Psoas muscle (tissue), 8 donors: Measurements from ENCODE around the gene CKS1B. TPM values are rescaled to one million over a fixed set of nuclear protein-coding genes. Genes with fewer than 3 reads are reported as not detected.
"Not testable (repeated sequence)": the region's sequence is repeated elsewhere in the genome, so short reads cannot be mapped to it uniquely, and the experiment has no call there.

Experiments
- ATAC-seq, 4 donors: fragments of 200-7000 bp; cut with Tn5 transposase; one replicate each; pipeline ENCODE4 v1.9.1; 2020; ENCODE audit warnings: moderate library complexity in 3 of 4, mild to moderate bottlenecking in 2 of 4
- DNase-seq, 2 donors: peaks; one replicate each; pipeline ENCODE4 v3.0.0-alpha.2; 2020
- H3K27ac ChIP-seq: fragments of 200-600 bp; one replicate; pipeline ENCODE4 v1.8.0; 2022
- H3K27me3 ChIP-seq, 3 donors: fragments of 200-600 bp in 1 of 3; one replicate each; pipeline versions ENCODE4 v1.6.1 to v1.8.0; 2013 to 2022; ENCODE audit warnings: low read length in 2 of 3, mild to moderate bottlenecking in 2 of 3, moderate library complexity in 1 of 3; ENCODE audit not compliant: insufficient read depth in 3 of 3
- H3K36me3 ChIP-seq, 2 donors: fragments of 200-600 bp in 1 of 2; one replicate each; pipeline versions ENCODE4 v1.6.1 to v1.8.0; 2013 to 2022; ENCODE audit warnings: low read depth in 1 of 2, mild to moderate bottlenecking in 1 of 2, moderate library complexity in 1 of 2; ENCODE audit not compliant: insufficient read depth in 1 of 2
- H3K4me1 ChIP-seq: fragments of 200-600 bp; one replicate; pipeline ENCODE4 v1.8.0; 2022
- H3K4me3 ChIP-seq: fragments of 200-600 bp; one replicate; pipeline ENCODE4 v1.8.0; 2022; ENCODE audit warnings: mild to moderate bottlenecking
- H3K9me3 ChIP-seq: fragments of 200-600 bp; one replicate; pipeline ENCODE4 v1.8.0; 2022
- WGBS, 3 donors: extraction: QIAGEN DNeasy Blood & Tissue Kit; methylation state at CpG; one replicate each; pipeline versions ENCODE4 v1.1.6 to v1.1.7; 2013; 5-methylcytosine and 5-hydroxymethylcytosine counted together
- intact Hi-C, 2 donors: fragments of 100-400 bp; cut with DNase I; formaldehyde crosslinking; loops; one replicate each; pipeline versions ENCODE4 v1.11.0 to v1.14.2; 2022
- polyA plus RNA-seq, 3 donors: library from polyadenylated mRNA; stranded (reverse); fragments of 200-250 nt; gene quantifications; one replicate each; pipeline ENCODE4 v1.2.3, GENCODE V29; 2013
- total RNA-seq, 4 donors: library from RNA; stranded (reverse); fragmentation: NEBNext Ultra II Directional in 2 of 4; extraction: Animal tissue kit (Norgen Biotek cat#: 25700) in 2 of 4; gene quantifications; one replicate each; pipeline versions ENCODE4 v1.2.1 to v1.2.4, GENCODE V29; 2021 to 2023
- TF ChIP-seq, protein P1 (sequence below): fragments of 200-600 bp; IDR thresholded peaks from one replicate; pipeline ENCODE4 v1.8.0; 2022; ENCODE audit warnings: antibody characterized with exemption
- donor health status: healthy with polysubstance abuse.
- donor health status: DM: no; HTN: no; CAD: no; lungs with moderate emphysema.
- donor health status: Bipolar disorder and iron deficiency.
- donor health status: healthy.
- donor health status: DM: yes; HTN: yes; CAD: no.
- donor health status: DM: no; HTN: no; CAD: no.
- donor health status: DM: no; HTN: no; CAD: no.
- donor health status: DM: yes; HTN: yes; CAD: no.

The CKS1B gene
- total and polyA plus RNA-seq, 7 donors: 5.5 to 48.1 (median 12.1) TPM

DNA sequence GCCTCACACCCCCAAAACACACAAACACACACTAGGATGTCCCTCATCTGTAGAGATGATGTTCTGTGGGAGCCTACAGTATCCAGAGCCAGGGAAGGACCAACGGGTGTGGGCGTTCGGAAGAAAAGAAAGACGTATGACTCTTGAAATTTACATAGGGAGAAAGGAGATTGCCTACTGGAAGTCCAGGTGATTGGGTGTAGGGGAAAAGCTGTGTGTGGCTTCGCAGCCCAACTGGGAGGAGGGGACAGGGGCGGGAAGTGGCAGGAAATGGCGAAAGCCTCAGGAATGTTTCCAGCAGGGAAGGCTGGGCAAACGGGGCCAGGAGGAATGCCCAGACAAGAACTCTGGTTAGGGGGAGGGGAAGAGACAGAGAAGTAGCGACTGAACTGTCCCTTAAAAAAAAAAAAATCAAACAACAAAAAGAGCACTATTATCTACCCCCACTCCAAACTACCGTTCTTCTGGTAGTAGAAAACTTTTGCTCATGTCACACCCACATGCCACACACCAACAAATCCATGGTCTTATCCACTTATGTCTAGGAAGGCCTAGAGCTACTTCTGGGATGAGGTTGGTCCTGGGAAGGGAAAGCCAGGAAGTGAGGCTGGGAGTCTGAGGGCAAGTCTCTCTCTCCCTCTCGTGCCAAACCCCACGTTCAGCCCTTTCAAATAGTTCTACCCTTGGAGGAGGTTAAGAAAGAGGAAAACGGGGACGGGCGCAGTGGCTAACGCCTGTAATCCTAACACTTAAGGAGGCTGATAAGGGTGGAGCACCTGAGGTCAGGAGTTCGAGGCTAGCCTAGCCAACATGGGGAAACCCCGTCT lies 1.8 kb upstream of the CKS1B start:
- H3K9me3 ChIP-seq: no peaks in the 10 kb centered on the region
- H3K27me3 ChIP-seq: no peaks in the 10 kb centered on the region
- H3K36me3 ChIP-seq: peaks cover 0 to 16% of the 10 kb centered on the region in 2 donors
- TF ChIP-seq, protein P1, sequence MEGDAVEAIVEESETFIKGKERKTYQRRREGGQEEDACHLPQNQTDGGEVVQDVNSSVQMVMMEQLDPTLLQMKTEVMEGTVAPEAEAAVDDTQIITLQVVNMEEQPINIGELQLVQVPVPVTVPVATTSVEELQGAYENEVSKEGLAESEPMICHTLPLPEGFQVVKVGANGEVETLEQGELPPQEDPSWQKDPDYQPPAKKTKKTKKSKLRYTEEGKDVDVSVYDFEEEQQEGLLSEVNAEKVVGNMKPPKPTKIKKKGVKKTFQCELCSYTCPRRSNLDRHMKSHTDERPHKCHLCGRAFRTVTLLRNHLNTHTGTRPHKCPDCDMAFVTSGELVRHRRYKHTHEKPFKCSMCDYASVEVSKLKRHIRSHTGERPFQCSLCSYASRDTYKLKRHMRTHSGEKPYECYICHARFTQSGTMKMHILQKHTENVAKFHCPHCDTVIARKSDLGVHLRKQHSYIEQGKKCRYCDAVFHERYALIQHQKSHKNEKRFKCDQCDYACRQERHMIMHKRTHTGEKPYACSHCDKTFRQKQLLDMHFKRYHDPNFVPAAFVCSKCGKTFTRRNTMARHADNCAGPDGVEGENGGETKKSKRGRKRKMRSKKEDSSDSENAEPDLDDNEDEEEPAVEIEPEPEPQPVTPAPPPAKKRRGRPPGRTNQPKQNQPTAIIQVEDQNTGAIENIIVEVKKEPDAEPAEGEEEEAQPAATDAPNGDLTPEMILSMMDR: no peak
- intact Hi-C loops: loop anchor here (5.0 kb wide), 2 partner anchors 40 to 110 kb away; no protein-coding TSS in a partner anchor
- H3K4me1 ChIP-seq: peaks cover 50% of the 10 kb centered on the region
- WGBS, 3 donors: 23 to 34% (median 25%) methylated on average over 18 of the region's 18 CpGs
- ATAC-seq (peak in 3 of 4 donors; percentile 9 to 23 (median 10)), DNase-seq (peak; percentile 68 to 74)
- peak overlapping the region; percentile 84 for H3K4me3 ChIP-seq
- peak overlapping the region; percentile 99 for H3K27ac ChIP-seq

DNA sequence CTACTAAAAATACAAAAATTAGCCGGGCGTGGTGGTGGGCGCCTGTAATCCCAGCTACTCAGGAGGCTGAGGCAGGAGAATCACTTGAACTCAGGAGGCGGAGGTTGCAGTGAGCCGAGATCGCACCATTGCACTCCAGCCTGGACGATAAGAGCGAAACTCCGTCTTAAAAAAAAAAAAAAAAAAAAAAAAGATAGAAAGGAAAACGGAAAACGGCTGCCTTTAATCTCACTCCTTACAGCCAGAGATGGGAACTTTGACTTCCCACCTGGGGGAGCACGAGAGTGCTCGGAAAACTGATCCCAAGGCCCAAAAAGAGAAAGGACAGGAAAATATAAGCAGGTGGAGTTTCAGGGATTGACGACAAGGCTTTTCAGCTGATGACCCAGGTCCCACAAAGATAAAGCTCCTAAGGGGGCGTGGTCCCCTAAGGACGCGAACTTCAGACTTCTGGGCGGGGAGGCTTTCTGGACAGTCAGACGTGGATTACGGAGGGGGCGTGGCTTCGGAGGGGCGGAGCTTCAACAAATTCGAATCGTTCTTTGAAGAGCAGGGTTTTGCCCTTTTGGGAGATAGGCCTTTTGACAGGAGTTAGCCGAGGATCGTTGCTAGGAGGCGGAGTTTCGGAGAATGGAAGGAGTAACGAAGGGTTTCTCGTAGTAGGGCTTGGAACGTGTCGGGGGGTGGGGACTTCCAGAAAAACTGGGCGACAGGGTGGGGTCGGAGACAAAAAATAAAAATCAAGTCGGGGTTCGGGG lies 958 bp upstream of the CKS1B start:
- ATAC-seq: peak; percentile 62 to 72 (median 65)
- H3K27me3 ChIP-seq: no peaks in the 10 kb centered on the region
- H3K4me3 ChIP-seq: peak overlapping the region; percentile 84
- peak overlapping the region; percentile 99 for H3K27ac ChIP-seq
- H3K9me3 ChIP-seq: no peaks in the 10 kb centered on the region
- peak; percentile 98 for DNase-seq
- peaks cover 0 to 12% of the 10 kb centered on the region in 2 donors for H3K36me3 ChIP-seq
- TF ChIP-seq, protein P1: no peak
- WGBS, 3 donors: 3 to 9% (median 6%) methylated on average over 31 to 37 of the region's 37 CpGs
- intact Hi-C loops: loop anchor here (2.0 to 5.0 kb wide), 3 partner anchors 29 to 109 kb away; partner anchors contain the start of gene ZBTB7B (in 1 of the 2)
- peaks cover 49% of the 10 kb centered on the region for H3K4me1 ChIP-seq

DNA sequence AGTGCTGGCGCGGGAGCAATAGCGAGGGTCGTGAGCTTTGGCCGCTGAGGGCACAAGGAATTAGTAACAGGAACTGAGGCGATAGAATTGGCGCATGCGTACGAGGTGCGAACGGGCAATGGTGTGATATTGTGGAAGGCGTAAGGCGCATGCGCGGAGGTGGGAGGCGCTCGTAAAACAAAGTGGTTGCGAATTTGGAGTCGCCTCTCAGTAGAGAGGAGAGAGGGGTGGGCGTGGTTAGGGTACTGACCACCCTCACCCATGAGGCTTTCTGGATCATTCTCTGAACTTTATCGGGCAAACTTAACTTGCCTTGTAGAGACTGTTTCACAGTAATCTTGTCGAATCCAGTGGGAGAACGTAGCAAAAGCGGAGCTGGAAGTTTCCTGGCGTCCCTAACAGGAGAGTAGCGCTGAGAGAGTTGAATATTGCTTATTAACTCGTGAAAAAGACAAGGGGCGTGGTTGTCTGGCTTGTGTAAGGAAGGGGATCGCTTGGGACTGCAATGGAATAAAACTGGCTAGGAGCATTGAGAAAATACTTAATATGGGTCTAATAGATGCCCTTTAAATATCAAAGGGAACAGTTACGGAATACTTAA lies 427 bp downstream of the CKS1B start:
- TF ChIP-seq, protein P1: no peak
- peak overlapping the region; percentile 84 for H3K4me3 ChIP-seq
- DNase-seq (peak; percentile 95 to 96), ATAC-seq (peak; percentile 33 to 54 (median 42))
- no peaks in the 10 kb centered on the region for H3K9me3 ChIP-seq
- H3K27me3 ChIP-seq: no peaks in the 10 kb centered on the region
- 0 to 1% (median 0%) methylated on average over 30 of the region's 30 CpGs for WGBS, 3 donors
- H3K4me1 ChIP-seq: peaks cover 45% of the 10 kb centered on the region
- H3K36me3 ChIP-seq: peaks cover 3 to 11% of the 10 kb centered on the region in 2 donors
- intact Hi-C loops: loop anchor here (2.0 to 5.0 kb wide), 3 partner anchors 28 to 107 kb away; partner anchors contain the start of gene ZBTB7B (in 1 of the 2)
- peak overlapping the region; percentile 99 for H3K27ac ChIP-seq

DNA sequence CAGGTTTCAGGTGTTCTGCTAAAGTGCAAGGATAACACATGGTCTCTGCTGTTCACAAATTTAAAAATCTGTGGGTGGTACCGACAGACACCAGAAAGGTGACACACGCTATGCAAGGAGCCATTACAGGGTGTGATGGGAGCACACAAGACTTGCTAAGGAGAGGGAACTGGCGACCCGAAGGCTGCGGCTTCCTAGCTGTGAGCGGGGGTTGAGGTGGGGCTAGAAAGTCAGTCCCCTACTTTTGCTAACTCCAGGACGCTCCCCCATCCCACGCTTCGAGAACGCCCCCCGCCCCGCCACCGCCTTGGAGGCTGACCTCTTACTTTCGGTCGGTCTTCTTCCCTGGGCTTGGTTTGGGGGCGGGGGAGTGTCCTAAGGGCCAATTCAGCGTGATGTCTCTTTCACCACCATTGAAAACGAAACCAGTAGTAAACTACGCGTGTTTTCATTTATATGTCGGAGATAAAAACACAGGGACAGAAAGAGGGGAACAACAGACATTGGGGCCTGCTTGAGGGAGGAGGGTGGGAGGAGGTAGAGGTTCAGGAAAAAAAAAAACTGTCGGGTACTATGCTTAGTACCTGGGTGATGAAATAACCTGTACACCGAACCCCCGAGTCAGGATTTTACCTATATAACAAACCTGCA lies 1.1 kb downstream of the CKS1B start:
- Histone ChIP-seq H3K4me1 (peaks cover 39% of the 10 kb centered on the region), H3K4me3 (peak overlapping the region; percentile 84), H3K27me3 (no peaks in the 10 kb centered on the region), H3K27ac (peak overlapping the region; percentile 99), H3K36me3 (peaks cover 3 to 11% of the 10 kb centered on the region in 2 donors), H3K9me3 (no peaks in the 10 kb centered on the region)
- ATAC-seq: no peak
- peak; percentile 58 to 63 for DNase-seq
- TF ChIP-seq, protein P1: no peak
- 0 to 1% (median 1%) methylated on average over 24 of the region's 24 CpGs for WGBS, 3 donors
- intact Hi-C loops: loop anchor here in 1 of 2 donors (2.0 kb wide), 1 partner anchor 27 kb away; the partner anchor contains the start of gene ZBTB7B

DNA sequence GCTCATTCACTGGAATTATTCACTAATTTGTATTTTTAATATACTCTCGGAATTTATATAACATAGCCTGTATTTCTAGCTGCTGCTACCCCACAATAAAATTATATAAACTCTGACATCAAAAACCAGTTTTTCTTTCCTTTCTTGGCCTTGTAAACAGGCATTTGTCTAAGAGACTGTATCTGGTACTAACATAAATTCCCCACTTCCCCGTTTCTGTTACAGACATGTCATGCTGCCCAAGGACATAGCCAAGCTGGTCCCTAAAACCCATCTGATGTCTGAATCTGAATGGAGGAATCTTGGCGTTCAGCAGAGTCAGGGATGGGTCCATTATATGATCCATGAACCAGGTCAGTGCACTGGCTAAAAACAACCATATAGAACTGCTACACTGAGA lies 3.3 kb downstream of the CKS1B start:
- DNase-seq, H3K27me3 ChIP-seq, H3K9me3 ChIP-seq, ATAC-seq, intact Hi-C loops, H3K4me3 ChIP-seq, H3K27ac ChIP-seq: not testable (repeated sequence)
- 70 to 81% (median 75%) methylated on average over 3 of the region's 3 CpGs for WGBS, 3 donors
- H3K4me1 ChIP-seq: peaks cover 25% of the 10 kb centered on the region
- H3K36me3 ChIP-seq: peaks cover 3 to 11% of the 10 kb centered on the region in 2 donors
